D721Med (cell line): ENCODE data around the gene DENND11.
A peak's percentile ranks its signal among the peaks of the same experiment; 100 is the strongest.

Experiments
- DNase-seq: peaks from one replicate; pipeline ENCODE4 v3.0.0; 2011; ENCODE audit warnings: low spot score; ENCODE audit not compliant: insufficient read length
- FAIRE-seq: peaks from 2 replicates; lab custom pipeline; 2011; peaks lifted over from hg19 to GRCh38; lab: Jason Lieb, UNC
- TF ChIP-seq, protein P1 (sequence below): IDR thresholded peaks from 2 replicates; pipeline ENCODE4 v1.5.1; 2012; ENCODE audit warnings: mild to moderate bottlenecking, control low read depth; ENCODE audit not compliant: insufficient read depth; ENCODE audit errors: missing control alignments

Gene DENND11

GRCh38 chr7:141702047-141702567, at the start of gene DENND11:
Gene DENND11, minus strand, starts transcription at chr7:141702166. Its CDS starts 13 bp downstream, at chr7:141702153.
- FAIRE-seq, result no peak
- TF ChIP-seq, protein P1, sequence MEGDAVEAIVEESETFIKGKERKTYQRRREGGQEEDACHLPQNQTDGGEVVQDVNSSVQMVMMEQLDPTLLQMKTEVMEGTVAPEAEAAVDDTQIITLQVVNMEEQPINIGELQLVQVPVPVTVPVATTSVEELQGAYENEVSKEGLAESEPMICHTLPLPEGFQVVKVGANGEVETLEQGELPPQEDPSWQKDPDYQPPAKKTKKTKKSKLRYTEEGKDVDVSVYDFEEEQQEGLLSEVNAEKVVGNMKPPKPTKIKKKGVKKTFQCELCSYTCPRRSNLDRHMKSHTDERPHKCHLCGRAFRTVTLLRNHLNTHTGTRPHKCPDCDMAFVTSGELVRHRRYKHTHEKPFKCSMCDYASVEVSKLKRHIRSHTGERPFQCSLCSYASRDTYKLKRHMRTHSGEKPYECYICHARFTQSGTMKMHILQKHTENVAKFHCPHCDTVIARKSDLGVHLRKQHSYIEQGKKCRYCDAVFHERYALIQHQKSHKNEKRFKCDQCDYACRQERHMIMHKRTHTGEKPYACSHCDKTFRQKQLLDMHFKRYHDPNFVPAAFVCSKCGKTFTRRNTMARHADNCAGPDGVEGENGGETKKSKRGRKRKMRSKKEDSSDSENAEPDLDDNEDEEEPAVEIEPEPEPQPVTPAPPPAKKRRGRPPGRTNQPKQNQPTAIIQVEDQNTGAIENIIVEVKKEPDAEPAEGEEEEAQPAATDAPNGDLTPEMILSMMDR, result no peak
- peak; percentile 18 for DNase-seq

GRCh38 chr7:141748396-141748795, 46.4 kb upstream of the DENND11 start:
- TF ChIP-seq, protein P1, result no peak
- FAIRE-seq, result no peak
- no peak for DNase-seq

DNA sequence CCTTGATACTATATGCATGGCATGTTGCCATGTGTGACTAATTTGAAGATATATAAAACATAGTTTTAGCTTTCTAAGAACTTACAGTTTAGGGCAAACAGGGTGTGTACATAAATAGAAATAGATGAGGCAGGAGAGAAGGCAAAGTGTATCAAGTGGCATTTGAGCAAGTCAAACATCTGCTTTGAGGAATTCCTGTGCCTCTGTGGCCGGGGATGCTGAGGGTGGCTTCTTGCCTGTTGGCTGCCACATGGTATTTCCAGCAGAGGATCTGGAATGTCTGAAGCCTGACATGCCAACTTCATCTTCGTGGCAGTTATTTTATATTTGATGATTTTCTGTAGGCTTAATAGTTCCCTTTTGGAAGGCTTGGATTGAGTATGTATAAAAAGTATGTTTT, 42.2 kb upstream of the DENND11 start:
- DNase-seq (no peak), FAIRE-seq (no peak)
- TF ChIP-seq, protein P1, result no peak

- TF ChIP-seq, protein P1, result no peak
- DNase-seq (no peak), FAIRE-seq (no peak)
Observed at GRCh38 chr7:141742229-141742628, 40.3 kb upstream of the DENND11 start.

GRCh38 chr7:141739250-141739649, 37.3 kb upstream of the DENND11 start:
- DNase-seq (no peak), FAIRE-seq (no peak)
- TF ChIP-seq, protein P1, result no peak

GRCh38 chr7:141738592-141739013, 36.6 kb upstream of the DENND11 start:
- FAIRE-seq (no peak), DNase-seq (no peak)

DNA sequence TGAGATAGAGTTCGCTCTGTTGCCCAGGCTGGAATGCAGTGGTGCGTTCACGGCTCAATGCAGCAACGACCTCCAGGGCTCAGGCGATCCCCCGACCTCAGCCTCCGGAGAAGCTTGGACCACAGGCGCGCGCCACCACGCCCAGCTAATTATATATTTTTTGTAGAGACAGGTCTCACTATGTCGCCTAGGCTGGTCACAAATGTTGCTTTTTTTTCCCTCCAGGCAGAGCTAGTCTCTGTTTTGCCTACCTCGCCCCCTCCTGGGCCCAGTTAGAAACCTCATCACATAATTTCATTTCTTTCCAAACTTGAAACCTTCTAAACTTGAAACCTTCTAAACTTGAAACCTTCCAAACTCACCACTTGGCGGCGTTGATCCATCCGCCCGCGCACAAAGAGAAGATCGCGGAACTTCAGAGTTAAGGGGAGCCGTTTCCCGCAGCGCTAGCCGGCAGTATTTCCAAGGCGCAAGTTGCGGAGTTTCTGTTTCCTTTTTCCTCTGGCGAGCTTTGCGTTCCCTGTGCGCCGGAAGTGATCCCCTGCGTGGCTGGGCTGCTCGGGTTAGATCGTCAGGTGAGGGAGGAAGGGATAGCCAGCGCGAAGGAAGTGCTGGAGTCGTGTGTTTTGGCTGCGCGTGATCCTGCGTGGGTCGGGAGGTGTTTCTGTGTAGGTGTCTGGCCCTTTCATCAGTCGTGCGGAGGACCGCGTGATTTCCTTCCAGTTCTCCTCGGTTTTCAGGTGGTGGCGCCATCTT, 36.0 kb upstream of the DENND11 start, which contains the start of gene SSBP1:
TSS of gene SSBP1 (plus strand) at position 523 of the 756 bp plus-strand sequence. CDS start 809 bp downstream, outside the sequence.
- TF ChIP-seq, protein P1, result peak; percentile 90
- DNase-seq (peak; percentile 53), FAIRE-seq (no peak)

More at GRCh38 chr7:141738592-141739013, 36.6 kb upstream of the DENND11 start:
- TF ChIP-seq, protein P1, result peak; percentile 32
